GM20000 (cell line): ENCODE results near the gene SPRED1.

Source experiments
- DNase-seq: peaks from one replicate; pipeline ENCODE4 v3.0.0; 2012; ENCODE audit warnings: low spot score
- TF ChIP-seq, protein P1 (sequence below): IDR thresholded peaks from 2 replicates; pipeline ENCODE4 v1.5.1; 2012; ENCODE audit warnings: mild to moderate bottlenecking, control low read depth; ENCODE audit errors: extremely low read depth, missing control alignments

Gene SPRED1

DNA sequence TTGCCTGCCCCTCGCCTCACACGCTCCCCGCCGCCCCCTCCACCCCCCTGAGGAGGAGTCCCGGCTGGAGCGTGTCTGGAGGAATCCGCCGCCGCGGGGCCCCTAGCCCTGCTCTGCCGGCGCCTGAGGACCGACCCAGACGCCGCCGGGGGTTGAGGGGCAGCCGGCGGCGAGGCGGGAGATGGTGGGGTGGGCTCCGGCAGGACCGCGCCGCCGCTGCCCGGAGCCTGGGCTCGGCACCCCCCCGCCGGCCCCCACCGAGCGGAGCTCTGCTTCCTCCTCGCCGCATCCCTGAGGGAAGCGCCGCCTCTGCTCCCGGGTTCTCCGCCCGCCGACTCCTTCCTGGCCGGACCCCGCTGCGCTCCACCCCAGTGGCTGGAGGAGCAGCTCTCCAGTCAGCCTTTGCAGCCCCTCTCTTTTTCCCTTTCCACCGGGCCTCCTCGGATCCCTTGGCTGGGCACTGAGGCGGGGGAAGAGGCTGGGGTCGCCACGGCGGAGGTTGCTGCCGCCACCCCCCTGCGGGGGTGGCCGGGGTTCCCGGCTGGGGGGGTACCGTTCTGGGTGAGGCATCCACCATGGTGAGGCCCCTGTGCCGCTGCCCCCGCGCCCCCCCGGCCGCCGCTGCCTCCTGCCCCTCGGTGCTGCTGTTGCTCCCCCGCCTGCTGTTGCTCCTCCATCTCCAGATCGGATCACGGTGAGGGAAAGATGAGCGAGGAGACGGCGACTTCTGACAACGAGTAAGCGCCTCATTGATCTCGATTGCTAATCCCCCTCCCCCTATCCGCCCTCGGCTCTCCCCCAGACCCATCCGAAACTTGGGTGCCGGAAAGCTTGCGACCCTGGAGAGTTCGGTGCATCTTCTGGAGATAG, at the start of gene SPRED1:
Gene SPRED1 (plus strand): TSS at position 356 of the 870 bp plus-strand sequence. CDS start 350 bp downstream, at position 706.
- DNase-seq: peak; percentile 39
- TF ChIP-seq, protein P1, sequence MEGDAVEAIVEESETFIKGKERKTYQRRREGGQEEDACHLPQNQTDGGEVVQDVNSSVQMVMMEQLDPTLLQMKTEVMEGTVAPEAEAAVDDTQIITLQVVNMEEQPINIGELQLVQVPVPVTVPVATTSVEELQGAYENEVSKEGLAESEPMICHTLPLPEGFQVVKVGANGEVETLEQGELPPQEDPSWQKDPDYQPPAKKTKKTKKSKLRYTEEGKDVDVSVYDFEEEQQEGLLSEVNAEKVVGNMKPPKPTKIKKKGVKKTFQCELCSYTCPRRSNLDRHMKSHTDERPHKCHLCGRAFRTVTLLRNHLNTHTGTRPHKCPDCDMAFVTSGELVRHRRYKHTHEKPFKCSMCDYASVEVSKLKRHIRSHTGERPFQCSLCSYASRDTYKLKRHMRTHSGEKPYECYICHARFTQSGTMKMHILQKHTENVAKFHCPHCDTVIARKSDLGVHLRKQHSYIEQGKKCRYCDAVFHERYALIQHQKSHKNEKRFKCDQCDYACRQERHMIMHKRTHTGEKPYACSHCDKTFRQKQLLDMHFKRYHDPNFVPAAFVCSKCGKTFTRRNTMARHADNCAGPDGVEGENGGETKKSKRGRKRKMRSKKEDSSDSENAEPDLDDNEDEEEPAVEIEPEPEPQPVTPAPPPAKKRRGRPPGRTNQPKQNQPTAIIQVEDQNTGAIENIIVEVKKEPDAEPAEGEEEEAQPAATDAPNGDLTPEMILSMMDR: no peak

DNA sequence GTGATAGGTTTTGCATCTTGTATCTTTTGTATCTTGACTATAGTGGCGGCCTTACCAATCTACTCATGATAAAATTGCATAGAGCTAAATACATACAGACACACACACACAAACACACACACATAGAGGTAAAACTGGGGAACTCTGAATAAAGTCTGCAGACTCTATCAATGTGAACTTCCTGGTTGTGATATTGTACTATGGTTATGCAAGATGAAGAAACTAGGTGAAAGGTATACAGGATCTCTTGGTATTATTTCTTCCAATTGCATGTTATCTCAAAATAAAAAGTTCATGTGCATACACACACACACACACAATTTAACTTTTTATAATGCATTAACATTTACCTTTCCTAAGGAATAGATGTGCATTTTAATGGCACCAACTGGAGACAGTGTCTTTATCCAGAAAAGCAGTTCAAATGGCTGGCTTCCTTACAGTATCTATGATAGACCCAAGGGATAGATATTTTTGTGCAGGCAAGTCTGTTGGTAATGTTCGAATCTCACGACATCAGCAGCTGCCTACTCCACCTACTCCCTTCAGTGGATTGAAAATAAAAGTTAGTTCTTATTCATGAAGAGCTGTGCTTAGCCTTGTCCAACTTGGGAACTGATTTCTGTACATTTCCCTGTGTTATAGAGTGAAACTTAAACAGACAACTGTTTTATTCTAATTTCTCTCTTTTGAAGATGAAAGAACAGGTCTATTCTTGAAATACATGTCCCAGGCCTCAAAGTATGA, 46.9 kb upstream of the SPRED1 start:
- DNase-seq: no peak
- TF ChIP-seq, protein P1: no peak

DNA sequence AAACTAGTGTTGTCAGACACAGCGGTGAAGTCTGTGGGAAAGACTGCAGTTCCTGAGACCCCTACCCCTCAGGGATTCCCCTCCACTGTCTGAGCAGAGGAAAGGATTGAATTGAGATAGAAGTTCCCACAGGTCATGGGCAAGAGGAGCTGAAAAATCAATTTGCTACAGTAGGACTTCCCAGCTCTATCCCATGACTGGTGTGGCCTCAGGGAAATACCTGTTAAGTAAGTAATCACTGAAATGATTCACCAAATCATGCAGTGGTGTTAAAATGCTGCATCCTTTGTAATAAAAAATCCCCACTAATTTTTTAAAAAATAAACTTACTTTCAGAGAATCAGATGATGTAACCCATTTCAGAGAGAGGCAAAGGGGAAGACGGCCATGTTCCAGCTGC, 45.0 kb upstream of the SPRED1 start:
- TF ChIP-seq, protein P1: no peak
- DNase-seq: no peak

DNA sequence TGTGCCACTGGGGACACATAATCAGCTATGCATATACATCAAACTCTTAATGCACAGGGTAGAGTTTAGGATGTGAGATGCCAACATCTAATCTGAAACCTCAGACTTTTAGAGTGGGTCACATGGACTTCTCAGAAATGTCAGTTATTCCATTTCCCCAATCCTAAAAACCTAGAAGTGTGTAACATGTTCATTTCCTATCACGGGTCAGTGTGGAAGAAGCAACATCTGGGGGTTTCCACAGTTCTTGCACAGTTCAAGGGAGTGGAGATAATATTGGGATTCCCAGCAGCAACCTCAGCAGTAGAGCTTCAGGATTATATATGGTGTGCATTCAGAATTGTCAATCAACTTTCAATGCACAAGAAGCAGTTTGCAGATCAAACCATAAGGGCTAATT, 44.4 kb upstream of the SPRED1 start:
- TF ChIP-seq, protein P1: no peak
- no peak for DNase-seq

DNA sequence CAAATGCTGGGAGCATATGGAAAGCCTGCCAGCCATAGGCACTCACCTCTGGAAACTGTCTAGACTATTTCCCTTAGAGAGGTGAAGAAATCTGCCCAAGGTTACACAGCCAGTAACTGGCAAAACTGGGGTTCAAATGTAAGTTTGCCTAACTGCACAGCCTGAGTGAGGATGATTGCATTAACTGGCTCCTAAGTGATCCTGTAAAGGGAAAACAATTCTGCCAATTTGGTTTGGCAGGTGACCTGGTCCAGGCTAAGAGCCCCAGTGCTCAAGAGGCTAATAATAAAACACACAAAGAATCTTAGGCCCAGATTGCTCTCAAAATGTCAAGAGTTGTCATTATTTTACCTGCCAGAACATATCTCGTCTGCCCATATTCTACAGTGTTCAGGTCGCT, 43.9 kb upstream of the SPRED1 start:
- TF ChIP-seq, protein P1: no peak
- no peak for DNase-seq

DNA sequence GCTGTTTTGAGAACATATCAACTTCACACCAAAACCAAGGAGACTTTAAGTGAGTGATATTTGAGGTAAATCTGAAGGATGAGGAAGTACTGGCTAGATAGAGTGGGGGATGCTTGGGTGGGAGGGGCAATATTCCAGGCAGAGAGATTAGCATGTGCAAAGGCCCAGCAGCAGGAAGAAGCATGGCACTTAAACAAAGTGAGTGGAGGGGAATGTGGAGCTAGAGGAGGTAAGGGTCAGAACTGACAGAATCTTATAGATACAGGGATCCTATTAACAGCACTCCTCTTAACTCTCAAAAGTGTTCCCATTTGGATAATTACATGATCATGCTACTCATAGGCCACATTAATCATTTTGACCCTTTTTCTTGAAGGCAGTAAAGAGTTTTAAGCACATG, 41.4 kb upstream of the SPRED1 start:
- TF ChIP-seq, protein P1: no peak
- DNase-seq: no peak

DNA sequence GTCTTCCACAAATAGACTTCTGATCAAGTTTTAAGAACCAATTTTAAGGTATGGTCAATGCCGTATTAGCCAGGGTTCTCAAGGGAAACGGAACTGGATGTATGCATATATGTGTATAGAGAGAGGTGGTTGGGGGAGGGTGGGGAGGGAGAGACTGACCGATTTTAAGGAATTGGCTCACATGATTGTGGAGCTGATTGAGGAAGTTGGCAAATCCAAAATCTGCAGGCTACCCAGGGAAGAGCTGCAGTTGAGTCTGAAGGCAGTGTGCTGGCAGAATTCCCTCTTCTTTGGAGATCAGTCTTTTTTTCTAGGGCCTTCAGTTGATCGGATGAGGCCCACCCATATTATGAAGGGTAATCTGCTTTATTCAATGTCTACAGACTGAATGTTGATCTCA, 40.8 kb upstream of the SPRED1 start:
- TF ChIP-seq, protein P1: no peak
- DNase-seq: no peak
